ENCODE results near the gene PTPN18. TPM values are rescaled to one million over a fixed set of nuclear protein-coding genes. Genes with fewer than 3 reads are reported as not detected.
A peak's percentile ranks its signal among the peaks of the same experiment; 100 is the strongest.

Gene PTPN18
- total RNA-seq, 2 donors from 2014 or later: 60.5 to 69.7 TPM

DNA sequence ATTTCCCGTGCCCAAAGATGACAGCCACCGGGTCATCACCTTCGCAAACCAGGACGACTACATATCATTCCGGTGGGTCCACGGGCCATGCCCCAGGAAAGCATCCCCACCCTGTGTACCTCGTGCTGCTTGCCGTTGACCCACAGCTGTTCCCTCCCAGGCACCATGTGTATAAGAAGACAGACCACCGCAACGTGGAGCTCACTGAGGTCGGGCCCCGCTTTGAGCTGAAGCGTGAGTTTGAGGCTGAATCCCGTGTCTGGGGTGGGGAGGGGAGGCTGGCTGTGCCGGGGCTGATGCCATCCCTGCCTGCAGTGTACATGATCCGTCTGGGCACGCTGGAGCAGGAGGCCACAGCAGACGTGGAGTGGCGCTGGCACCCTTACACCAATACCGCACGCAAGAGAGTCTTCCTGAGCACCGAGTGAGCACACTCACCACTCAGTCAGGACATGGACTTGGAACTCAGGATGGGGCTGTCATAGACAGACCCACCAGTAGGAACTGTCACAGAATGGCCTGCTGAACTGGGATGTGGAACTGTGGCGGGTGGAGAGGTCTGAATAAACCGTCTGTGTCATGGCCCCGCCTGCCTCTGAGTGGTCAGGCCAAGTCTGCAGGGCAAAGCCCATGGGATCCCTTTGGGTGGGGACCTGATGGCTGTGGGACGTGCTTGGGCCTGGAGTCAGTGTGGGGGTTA is 9.7 kb upstream of the PTPN18 start:
- Mint-ChIP-seq H3K9me3 (no peaks in the 10 kb centered on the region), H3K4me1 (peaks cover 16% of the 10 kb centered on the region), H3K27me3 (no peaks in the 10 kb centered on the region), H3K36me3 (ENCODE audit: low read depth) (peaks cover 83% of the 10 kb centered on the region), H3K4me3 (no peak overlapping the region), H3K27ac (peak overlapping the region; percentile 37)
- ATAC-seq (replicated peaks): no peak

DNA sequence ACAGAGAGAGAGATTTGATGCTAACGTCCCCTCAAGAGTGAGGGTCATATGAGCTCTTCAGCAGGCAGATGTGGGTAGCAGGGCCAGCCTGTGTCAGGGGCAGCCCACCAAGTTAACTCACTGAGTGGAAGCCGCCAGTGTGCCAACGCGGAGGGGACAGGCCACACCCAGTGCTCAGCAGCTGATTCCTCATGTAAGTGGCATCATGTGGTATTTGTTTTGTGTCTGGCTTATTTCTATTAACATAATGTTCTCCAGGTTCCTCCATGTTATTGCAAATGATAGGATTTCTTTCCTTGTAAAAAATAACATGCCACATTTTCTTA is 9.2 kb upstream of the PTPN18 start:
- Mint-ChIP-seq H3K27ac (peak overlapping the region; percentile 37), H3K4me3 (no peak overlapping the region), H3K27me3 (no peaks in the 10 kb centered on the region), H3K4me1 (peaks cover 13% of the 10 kb centered on the region), H3K36me3 (ENCODE audit: low read depth) (peaks cover 78% of the 10 kb centered on the region), H3K9me3 (no peaks in the 10 kb centered on the region)
- ATAC-seq (replicated peaks): no peak

DNA sequence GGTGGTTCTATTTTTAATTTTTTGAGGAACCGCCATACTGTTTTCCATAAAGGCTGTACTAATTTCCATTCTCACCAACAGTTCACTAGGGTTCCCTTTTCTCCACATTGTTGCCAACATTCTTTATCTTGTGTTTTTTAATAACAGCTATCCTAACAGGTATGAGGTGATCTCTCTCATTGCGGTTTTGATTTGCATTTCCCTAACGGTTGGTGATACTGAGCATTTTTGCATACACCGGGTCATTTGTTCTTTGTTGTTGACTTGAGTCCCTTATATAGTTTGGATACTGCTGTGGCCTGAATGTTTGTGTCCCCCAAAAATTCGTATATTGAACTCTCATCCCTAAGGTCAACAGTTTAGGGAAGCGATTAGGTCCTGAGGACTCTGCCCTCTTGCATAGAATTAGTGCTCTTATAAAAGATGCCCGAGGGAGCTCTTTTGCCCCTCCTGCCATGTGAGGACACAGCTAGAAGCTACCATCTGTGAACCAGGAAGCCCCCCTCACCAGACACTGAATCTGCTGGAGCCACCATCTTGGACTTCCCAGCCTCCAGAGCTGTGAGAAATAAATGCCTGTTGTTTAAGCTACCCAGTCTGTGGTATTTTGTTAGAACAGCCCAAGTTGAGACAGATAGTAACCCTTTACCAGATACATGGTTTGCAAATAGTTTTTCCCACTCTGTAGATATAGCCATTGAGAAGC is 8.5 kb upstream of the PTPN18 start:
- Mint-ChIP-seq H3K9me3 (no peaks in the 10 kb centered on the region), H3K27me3 (no peaks in the 10 kb centered on the region), H3K36me3 (ENCODE audit: low read depth) (peaks cover 72% of the 10 kb centered on the region), H3K27ac (no peak overlapping the region), H3K4me1 (peaks cover 13% of the 10 kb centered on the region), H3K4me3 (no peak overlapping the region)
- no peak for ATAC-seq (replicated peaks)

DNA sequence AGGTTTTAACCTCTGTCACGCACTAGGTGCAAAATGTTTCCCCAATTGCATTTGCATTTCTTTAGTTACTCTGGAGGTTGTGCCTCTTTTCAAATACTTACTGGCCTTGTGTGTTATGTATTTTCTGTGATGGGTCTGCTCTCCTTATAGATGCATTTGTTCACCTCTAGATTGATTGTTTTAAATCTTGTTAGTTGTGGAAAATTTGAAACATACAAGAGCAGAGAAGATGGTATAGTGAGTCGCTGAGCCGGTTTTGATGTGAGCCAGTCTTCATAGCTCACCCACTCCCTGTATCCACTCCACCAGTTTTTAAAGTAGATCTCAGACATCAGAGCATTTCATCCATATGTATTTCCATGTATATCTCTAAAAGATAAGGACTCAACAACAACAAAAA is 6.7 kb upstream of the PTPN18 start:
- Mint-ChIP-seq H3K36me3 (ENCODE audit: low read depth) (peaks cover 55% of the 10 kb centered on the region), H3K27ac (no peak overlapping the region), H3K27me3 (no peaks in the 10 kb centered on the region), H3K4me1 (peaks cover 13% of the 10 kb centered on the region), H3K9me3 (no peaks in the 10 kb centered on the region), H3K4me3 (no peak overlapping the region)
- no peak for ATAC-seq (replicated peaks)

- no peak for ATAC-seq (replicated peaks)
- no peak overlapping the region for H3K27ac Mint-ChIP-seq
- peaks cover 13% of the 10 kb centered on the region for H3K4me1 Mint-ChIP-seq
- H3K36me3 Mint-ChIP-seq (ENCODE audit: low read depth): peaks cover 30% of the 10 kb centered on the region
- H3K27me3 Mint-ChIP-seq: no peaks in the 10 kb centered on the region
- no peaks in the 10 kb centered on the region for H3K9me3 Mint-ChIP-seq
- no peak overlapping the region for H3K4me3 Mint-ChIP-seq
Observed at GRCh38 chr2:130351711-130352110, 4.1 kb upstream of the PTPN18 start.

GRCh38 chr2:130352237-130352636 is 3.6 kb upstream of the PTPN18 start:
- Mint-ChIP-seq H3K4me3 (no peak overlapping the region), H3K27ac (no peak overlapping the region), H3K27me3 (no peaks in the 10 kb centered on the region), H3K9me3 (no peaks in the 10 kb centered on the region), H3K36me3 (ENCODE audit: low read depth) (peaks cover 25% of the 10 kb centered on the region), H3K4me1 (peaks cover 11% of the 10 kb centered on the region)
- ATAC-seq (replicated peaks): no peak

- peaks cover 12% of the 10 kb centered on the region for H3K36me3 Mint-ChIP-seq (ENCODE audit: low read depth)
- ATAC-seq (replicated peaks): no peak
- H3K4me1 Mint-ChIP-seq: peaks cover 7% of the 10 kb centered on the region
- H3K9me3 Mint-ChIP-seq: no peaks in the 10 kb centered on the region
- H3K27ac Mint-ChIP-seq: no peak overlapping the region
- no peaks in the 10 kb centered on the region for H3K27me3 Mint-ChIP-seq
- peak overlapping the region; percentile 74 for H3K4me3 Mint-ChIP-seq
Observed at GRCh38 chr2:130353291-130354138, 2.3 kb upstream of the PTPN18 start.

DNA sequence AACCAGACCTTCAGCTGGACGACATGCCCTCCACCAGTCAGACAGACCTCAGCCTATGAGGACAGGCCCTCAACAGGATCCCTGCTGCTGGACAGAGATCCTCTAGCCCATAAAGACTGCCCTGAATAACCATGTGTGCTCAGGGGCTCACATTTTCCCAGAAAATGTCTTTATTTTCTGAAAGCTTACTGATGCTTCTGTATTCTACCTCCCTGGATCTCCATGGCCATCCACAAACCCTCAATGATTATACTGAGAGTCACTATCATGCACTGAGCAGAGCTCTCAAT is 1.8 kb upstream of the PTPN18 start:
- Mint-ChIP-seq H3K4me3 (peak overlapping the region; percentile 74), H3K4me1 (peaks cover 5% of the 10 kb centered on the region), H3K27me3 (no peaks in the 10 kb centered on the region), H3K27ac (no peak overlapping the region), H3K36me3 (ENCODE audit: low read depth) (peaks cover 7% of the 10 kb centered on the region), H3K9me3 (no peaks in the 10 kb centered on the region)
- ATAC-seq (replicated peaks): no peak

- Mint-ChIP-seq H3K9me3 (no peaks in the 10 kb centered on the region), H3K4me1 (peaks cover 5% of the 10 kb centered on the region), H3K27ac (no peak overlapping the region), H3K36me3 (ENCODE audit: low read depth) (no peaks in the 10 kb centered on the region), H3K4me3 (peak overlapping the region; percentile 74), H3K27me3 (no peaks in the 10 kb centered on the region)
- ATAC-seq (replicated peaks): no peak
Observed at GRCh38 chr2:130355172-130355577, 681 bp upstream of the PTPN18 start.

GRCh38 chr2:130357864-130358263 is 2.0 kb downstream of the PTPN18 start:
- Mint-ChIP-seq H3K27me3 (no peaks in the 10 kb centered on the region), H3K4me3 (no peak overlapping the region), H3K4me1 (peaks cover 10% of the 10 kb centered on the region), H3K36me3 (ENCODE audit: low read depth) (no peaks in the 10 kb centered on the region), H3K9me3 (peaks cover 4% of the 10 kb centered on the region), H3K27ac (no peak overlapping the region)
- ATAC-seq (replicated peaks): no peak

GRCh38 chr2:130358420-130359350 is 2.8 kb downstream of the PTPN18 start:
- Mint-ChIP-seq H3K27me3 (no peaks in the 10 kb centered on the region), H3K4me3 (no peak overlapping the region), H3K36me3 (ENCODE audit: low read depth) (no peaks in the 10 kb centered on the region), H3K9me3 (peaks cover 4% of the 10 kb centered on the region), H3K27ac (no peak overlapping the region), H3K4me1 (peaks cover 10% of the 10 kb centered on the region)
- ATAC-seq (replicated peaks): no peak

GRCh38 chr2:130359466-130359865 is 3.6 kb downstream of the PTPN18 start:
- H3K27ac Mint-ChIP-seq: no peak overlapping the region
- no peaks in the 10 kb centered on the region for H3K27me3 Mint-ChIP-seq
- ATAC-seq (replicated peaks): no peak
- H3K4me3 Mint-ChIP-seq: no peak overlapping the region
- peaks cover 4% of the 10 kb centered on the region for H3K9me3 Mint-ChIP-seq
- H3K4me1 Mint-ChIP-seq: peaks cover 10% of the 10 kb centered on the region
- no peaks in the 10 kb centered on the region for H3K36me3 Mint-ChIP-seq (ENCODE audit: low read depth)

- ATAC-seq (replicated peaks): no peak
- Mint-ChIP-seq H3K9me3 (peaks cover 4% of the 10 kb centered on the region), H3K4me1 (peaks cover 10% of the 10 kb centered on the region), H3K27ac (no peak overlapping the region), H3K27me3 (no peaks in the 10 kb centered on the region), H3K36me3 (ENCODE audit: low read depth) (no peaks in the 10 kb centered on the region), H3K4me3 (no peak overlapping the region)
Observed at GRCh38 chr2:130363479-130363878, 7.6 kb downstream of the PTPN18 start.

DNA sequence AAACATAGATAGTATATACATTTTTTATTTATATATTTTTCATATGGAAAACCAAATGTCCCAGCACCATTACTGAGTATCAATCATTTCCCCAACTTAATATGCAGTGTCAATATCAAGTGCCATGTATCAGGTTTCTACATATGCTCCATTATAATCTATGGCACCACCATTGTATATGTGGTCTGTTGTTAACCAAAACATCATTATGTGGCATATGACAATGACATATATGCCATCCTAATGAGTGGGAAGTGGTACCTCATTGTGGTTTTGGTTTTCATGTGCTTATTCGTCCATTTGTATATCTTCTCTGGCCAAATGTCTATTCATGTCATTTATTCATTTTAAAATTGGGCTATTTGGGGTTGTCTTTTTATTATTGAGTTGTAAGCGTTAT is 9.2 kb downstream of the PTPN18 start:
- Mint-ChIP-seq H3K4me3 (no peak overlapping the region), H3K27me3 (no peaks in the 10 kb centered on the region), H3K36me3 (ENCODE audit: low read depth) (peaks cover 4% of the 10 kb centered on the region), H3K4me1 (peaks cover 9% of the 10 kb centered on the region), H3K9me3 (peaks cover 4% of the 10 kb centered on the region), H3K27ac (no peak overlapping the region)
- no peak for ATAC-seq (replicated peaks)
